ENCODE measurements around the gene STAG1.
"Not testable (repeated sequence)": the region's sequence is repeated elsewhere in the genome, so short reads cannot be mapped to it uniquely, and the experiment has no call there.

STAG1 gene

DNA sequence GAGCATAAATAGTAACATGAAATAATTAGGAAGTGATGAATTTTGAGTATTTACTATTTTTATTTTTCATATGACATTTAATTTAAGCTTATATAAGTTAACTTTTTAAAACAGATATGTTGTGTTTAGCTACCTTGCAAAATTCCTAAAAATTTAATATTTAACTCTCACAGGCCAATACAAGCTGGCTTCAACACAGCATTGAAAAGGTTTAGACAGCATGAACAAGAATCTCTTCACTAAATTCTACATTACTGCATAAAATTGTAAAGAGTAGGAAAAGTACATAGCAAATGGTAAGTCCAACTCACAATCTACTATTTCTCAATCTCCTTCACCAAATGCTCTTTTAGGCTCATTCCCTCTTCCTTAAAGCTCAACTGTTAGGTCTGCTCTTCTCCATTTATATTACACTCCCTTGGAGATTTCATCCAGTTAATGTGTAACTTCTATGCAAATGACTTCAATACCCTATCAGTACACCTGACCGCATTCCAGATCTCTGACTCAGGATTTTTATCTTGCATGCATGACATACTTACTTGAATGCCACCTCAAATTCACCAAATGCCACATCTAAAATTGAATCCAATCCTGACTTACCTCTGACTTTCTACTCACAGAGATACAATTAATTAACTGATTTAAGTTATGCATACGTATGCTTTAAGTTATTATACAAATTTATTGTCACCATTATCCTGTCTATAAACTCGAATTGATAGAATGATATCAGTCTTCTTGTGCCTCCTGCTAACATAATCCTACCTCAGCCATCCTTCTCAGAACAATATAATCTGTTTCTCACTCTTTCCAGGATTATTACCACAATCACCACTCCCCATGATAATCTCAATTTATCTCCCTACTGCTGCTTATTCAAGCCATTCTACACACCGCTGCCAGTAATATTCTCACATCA lies 127.0 kb downstream of the STAG1 start:
- Histone ChIP-seq H3K36me3 (replicated peaks; ENCODE audit: low read depth, low read length) (peaks cover 18% of the 10 kb centered on the region), H3K79me2 (ENCODE audit: low read length) (peaks cover 17% of the 10 kb centered on the region; the same call in 1 of the 2 replicates), H3K27ac (ENCODE audit: low read length) (no peak overlapping the region), H3K9me3 (ENCODE audit: insufficient read depth, low read length) (no peaks in the 10 kb centered on the region), H3K9ac (ENCODE audit: low read length) (no peak overlapping the region), H3K4me2 (ENCODE audit: low read length) (peak overlapping the region; percentile 51), H4K20me1 (ENCODE audit: insufficient read depth, low read length) (no peaks in the 10 kb centered on the region), H3K4me3 (ENCODE audit: low read length) (no peak overlapping the region), H3K27me3 (ENCODE audit: low read depth, low read length) (no peaks in the 10 kb centered on the region), H2AFZ (ENCODE audit: low read depth, low read length) (no peak overlapping the region), H3K4me1 (ENCODE audit: low read length) (peaks cover 25% of the 10 kb centered on the region)
- no peak for TF ChIP-seq CTCF (IDR thresholded peaks at IDR 0.05; ENCODE audit: low read depth, low read length)
- TF ChIP-seq EZH2phosphoT487 (IDR thresholded peaks at IDR 0.05; ENCODE audit: low read depth), result no peak

GRCh38 chr3:136624371-136624770 lies 127.8 kb downstream of the STAG1 start:
- no peaks in the 10 kb centered on the region for H3K9me3 ChIP-seq (ENCODE audit: insufficient read depth, low read length)
- H3K4me3 ChIP-seq (ENCODE audit: low read length), result no peak overlapping the region
- no peak overlapping the region for H2AFZ ChIP-seq (ENCODE audit: low read depth, low read length)
- H4K20me1 ChIP-seq (ENCODE audit: insufficient read depth, low read length), result no peaks in the 10 kb centered on the region
- 0 out of 2 replicates have a peak overlapping the region, but pooled peaks have one; percentile 51 for H3K4me2 ChIP-seq (ENCODE audit: low read length)
- H3K9ac ChIP-seq (ENCODE audit: low read length), result no peak overlapping the region
- no peaks in the 10 kb centered on the region for H3K27me3 ChIP-seq (ENCODE audit: low read depth, low read length)
- no peak overlapping the region for H3K27ac ChIP-seq (ENCODE audit: low read length)
- H3K36me3 ChIP-seq (replicated peaks; ENCODE audit: low read depth, low read length), result peaks cover 15% of the 10 kb centered on the region
- no peak for TF ChIP-seq EZH2phosphoT487 (IDR thresholded peaks at IDR 0.05; ENCODE audit: low read depth)
- TF ChIP-seq CTCF (IDR thresholded peaks at IDR 0.05; ENCODE audit: low read depth, low read length), result no peak
- H3K4me1 ChIP-seq (ENCODE audit: low read length), result peaks cover 25% of the 10 kb centered on the region
- H3K79me2 ChIP-seq (ENCODE audit: low read length), result peaks cover 17% of the 10 kb centered on the region; the same call in 1 of the 2 replicates

DNA sequence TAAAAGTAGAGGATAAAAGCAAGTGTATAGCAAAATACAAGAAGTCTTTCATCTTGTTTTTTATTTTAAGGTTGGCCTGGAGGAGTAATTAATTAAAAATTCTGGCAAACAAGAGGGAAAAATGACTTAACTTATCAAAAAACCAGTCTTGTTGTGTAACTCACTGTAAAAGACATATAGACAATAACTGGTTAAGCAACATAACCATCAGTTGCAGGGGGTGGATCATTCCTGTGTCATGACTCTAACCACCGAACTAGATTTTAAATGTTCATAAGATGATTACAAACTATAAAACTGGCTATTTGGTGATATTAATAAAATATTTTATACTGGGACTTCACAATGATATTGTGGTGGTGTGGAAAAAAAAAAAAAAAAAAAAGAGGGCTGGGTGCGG lies 130.6 kb downstream of the STAG1 start:
- Histone ChIP-seq H2AFZ (ENCODE audit: low read depth, low read length) (no peak overlapping the region), H3K79me2 (ENCODE audit: low read length) (peaks cover 14% of the 10 kb centered on the region; the same call in 1 of the 2 replicates), H3K27ac (ENCODE audit: low read length) (no peak overlapping the region), H3K27me3 (ENCODE audit: low read depth, low read length) (no peaks in the 10 kb centered on the region), H3K4me1 (ENCODE audit: low read length) (peaks cover 21% of the 10 kb centered on the region), H4K20me1 (ENCODE audit: insufficient read depth, low read length) (no peaks in the 10 kb centered on the region), H3K36me3 (replicated peaks; ENCODE audit: low read depth, low read length) (no peaks in the 10 kb centered on the region), H3K9me3 (ENCODE audit: insufficient read depth, low read length) (no peaks in the 10 kb centered on the region), H3K4me2 (ENCODE audit: low read length) (no peak overlapping the region), H3K9ac (ENCODE audit: low read length) (no peak overlapping the region), H3K4me3 (ENCODE audit: low read length) (no peak overlapping the region)
- no peak for TF ChIP-seq CTCF (IDR thresholded peaks at IDR 0.05; ENCODE audit: low read depth, low read length)

DNA sequence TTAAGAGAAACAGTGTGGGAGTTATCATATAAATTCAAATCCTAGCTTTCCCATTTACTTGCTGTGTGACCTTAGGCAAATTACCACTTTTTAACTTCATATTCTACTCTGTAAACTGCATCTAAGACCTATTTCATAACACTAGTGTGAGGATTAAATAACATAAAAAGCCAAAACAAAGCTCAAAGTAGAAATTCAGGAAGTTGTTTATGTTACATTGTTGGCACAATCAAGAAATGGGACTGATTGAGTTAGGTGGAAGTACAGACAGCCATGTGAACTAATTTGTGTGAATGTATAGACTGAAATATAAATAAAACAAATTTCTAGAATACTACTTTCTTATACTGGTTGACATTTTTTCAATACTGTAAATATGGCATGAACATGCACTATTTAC lies 131.7 kb downstream of the STAG1 start:
- H4K20me1 ChIP-seq (ENCODE audit: insufficient read depth, low read length), result no peaks in the 10 kb centered on the region
- no peak overlapping the region for H3K9ac ChIP-seq (ENCODE audit: low read length)
- H3K27ac ChIP-seq (ENCODE audit: low read length), result no peak overlapping the region
- H3K79me2 ChIP-seq (ENCODE audit: low read length), result peaks cover 10% of the 10 kb centered on the region; the same call in 1 of the 2 replicates
- H2AFZ ChIP-seq (ENCODE audit: low read depth, low read length), result no peak overlapping the region
- no peak overlapping the region for H3K4me3 ChIP-seq (ENCODE audit: low read length)
- H3K27me3 ChIP-seq (ENCODE audit: low read depth, low read length), result no peaks in the 10 kb centered on the region
- H3K36me3 ChIP-seq (replicated peaks; ENCODE audit: low read depth, low read length), result no peaks in the 10 kb centered on the region
- no peaks in the 10 kb centered on the region for H3K9me3 ChIP-seq (ENCODE audit: insufficient read depth, low read length)
- TF ChIP-seq EZH2phosphoT487 (IDR thresholded peaks at IDR 0.05; ENCODE audit: low read depth) (no peak), CTCF (IDR thresholded peaks at IDR 0.05; ENCODE audit: low read depth, low read length) (no peak)
- peaks cover 13% of the 10 kb centered on the region for H3K4me1 ChIP-seq (ENCODE audit: low read length)
- no peak overlapping the region for H3K4me2 ChIP-seq (ENCODE audit: low read length)

DNA sequence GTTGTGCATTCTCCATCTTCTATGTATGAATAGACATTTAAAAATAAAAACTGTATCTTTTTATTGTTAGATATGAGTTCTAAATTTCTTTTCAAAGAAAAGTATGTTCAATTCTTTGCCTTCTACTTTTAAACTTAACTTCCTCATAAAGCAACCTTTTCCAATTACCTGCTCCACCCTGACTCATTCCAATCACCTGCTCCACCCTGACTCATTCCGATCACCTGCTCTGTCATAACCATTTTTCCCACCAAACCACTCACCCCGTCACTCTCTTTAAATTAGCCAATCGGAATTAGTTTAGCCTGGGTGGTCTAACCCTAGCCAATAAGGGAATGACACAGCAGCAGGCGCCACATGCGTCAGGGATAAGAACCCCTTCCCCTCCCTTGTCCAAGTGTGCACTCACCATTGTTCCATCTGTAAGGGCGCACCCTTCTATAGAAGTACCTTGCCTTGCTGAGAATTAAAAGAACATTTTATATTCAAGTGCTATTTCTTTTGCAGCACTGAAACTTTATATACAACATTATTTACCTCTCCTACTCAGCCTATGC lies 134.1 kb downstream of the STAG1 start:
- H3K9me3 ChIP-seq (ENCODE audit: insufficient read depth, low read length); H3K4me2 ChIP-seq (ENCODE audit: low read length); H3K4me3 ChIP-seq (ENCODE audit: low read length); H3K36me3 ChIP-seq (replicated peaks; ENCODE audit: low read depth, low read length); H3K27me3 ChIP-seq (ENCODE audit: low read depth, low read length); H2AFZ ChIP-seq (ENCODE audit: low read depth, low read length); H3K27ac ChIP-seq (ENCODE audit: low read length); H4K20me1 ChIP-seq (ENCODE audit: insufficient read depth, low read length); H3K9ac ChIP-seq (ENCODE audit: low read length); H3K79me2 ChIP-seq (ENCODE audit: low read length); H3K4me1 ChIP-seq (ENCODE audit: low read length): not testable (repeated sequence)

Measured in OCI-LY3 (cell line).